SIG-M5 (cell line): Measurements from ENCODE around the gene ZNF169.
"Not testable (repeated sequence)": the region's sequence is repeated elsewhere in the genome, so short reads cannot be mapped to it uniquely, and the experiment has no call there.

ENCODE experiments used
- DNase-seq: peaks from one replicate; lab custom pipeline; 2025; lab: John Stamatoyannopoulos, UW

Gene ZNF169

DNA sequence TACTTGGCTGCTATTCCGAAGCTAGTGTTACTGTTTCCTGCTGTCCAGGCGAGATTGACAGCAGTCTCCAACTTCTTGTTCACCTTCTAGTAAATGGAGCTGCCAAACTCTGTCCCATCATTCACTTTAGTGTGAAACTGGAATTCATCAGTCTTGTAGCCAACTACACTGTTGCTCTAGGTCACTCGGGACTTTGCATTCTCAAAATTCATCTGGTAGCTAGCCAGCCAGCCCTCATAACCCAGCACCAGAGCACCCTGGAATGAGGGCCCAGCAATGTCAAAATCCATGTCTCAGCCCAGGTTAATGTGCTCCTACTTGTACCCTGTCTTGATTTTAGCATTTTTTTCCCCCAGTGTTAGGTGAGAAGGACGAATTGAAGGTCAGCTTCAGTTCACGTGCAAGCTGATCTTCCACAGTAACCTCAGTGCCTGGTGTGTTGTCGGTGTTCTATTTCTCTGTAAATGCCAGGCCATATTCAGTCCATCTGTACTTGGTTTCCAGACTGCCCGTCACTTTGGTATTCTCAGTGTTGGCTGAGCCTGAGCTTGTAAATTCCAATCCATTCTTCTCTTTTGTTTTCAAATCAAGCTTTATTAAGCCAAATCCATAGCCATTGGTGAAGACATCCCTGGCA lies 28.9 kb downstream of the ZNF169 start:
- DNase-seq, result no peak

DNA sequence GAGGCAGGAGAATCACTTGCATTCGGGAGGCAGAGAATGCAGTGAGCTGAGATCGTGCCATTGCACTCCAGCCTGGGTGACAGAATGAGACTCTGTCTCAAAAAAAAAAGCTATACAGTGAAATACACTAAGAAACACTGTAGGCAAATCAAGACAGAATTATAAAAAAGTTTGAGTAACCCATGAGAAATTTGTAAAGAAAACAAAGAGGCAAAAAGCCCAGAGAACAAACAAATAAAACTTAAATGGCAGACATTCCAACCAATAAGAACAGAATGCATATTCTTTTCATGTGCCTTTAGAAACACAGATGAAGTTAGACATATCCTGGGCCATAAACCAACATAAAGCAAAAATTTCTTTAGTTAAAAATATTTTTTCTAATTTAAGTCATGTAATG lies 30.6 kb downstream of the ZNF169 start:
- DNase-seq, result no peak

DNA sequence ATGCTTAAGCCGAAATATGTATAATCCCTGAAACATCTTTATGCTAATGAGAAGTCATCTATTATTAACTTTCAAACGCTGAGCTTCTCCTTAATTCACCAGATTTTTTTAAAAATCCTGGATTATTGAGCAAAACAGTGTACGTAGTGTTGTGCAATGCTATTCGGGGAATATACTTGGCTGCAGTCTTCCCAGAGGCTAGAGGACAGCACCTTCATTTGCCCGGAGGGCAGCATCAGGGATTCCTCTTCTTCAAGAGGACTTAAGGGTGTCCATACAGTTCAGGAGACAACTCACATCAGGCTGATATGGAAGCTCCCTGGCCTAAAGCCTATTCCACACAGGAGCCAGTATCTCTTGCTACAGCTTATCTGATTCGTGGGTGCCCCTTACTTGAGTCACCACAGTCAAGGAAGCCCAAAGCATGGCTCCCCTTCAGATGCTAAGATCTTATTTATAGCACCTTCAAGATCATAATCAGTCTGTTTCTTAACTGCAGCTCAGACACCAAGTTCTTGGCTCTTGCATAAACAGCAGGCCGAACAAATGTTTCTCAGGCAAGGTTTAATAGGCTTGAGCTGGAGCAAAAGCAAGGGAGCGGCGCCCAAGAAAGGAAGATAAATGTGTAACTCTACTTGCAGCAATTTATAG lies 40.0 kb downstream of the ZNF169 start:
- DNase-seq, result peak; percentile 5

DNA sequence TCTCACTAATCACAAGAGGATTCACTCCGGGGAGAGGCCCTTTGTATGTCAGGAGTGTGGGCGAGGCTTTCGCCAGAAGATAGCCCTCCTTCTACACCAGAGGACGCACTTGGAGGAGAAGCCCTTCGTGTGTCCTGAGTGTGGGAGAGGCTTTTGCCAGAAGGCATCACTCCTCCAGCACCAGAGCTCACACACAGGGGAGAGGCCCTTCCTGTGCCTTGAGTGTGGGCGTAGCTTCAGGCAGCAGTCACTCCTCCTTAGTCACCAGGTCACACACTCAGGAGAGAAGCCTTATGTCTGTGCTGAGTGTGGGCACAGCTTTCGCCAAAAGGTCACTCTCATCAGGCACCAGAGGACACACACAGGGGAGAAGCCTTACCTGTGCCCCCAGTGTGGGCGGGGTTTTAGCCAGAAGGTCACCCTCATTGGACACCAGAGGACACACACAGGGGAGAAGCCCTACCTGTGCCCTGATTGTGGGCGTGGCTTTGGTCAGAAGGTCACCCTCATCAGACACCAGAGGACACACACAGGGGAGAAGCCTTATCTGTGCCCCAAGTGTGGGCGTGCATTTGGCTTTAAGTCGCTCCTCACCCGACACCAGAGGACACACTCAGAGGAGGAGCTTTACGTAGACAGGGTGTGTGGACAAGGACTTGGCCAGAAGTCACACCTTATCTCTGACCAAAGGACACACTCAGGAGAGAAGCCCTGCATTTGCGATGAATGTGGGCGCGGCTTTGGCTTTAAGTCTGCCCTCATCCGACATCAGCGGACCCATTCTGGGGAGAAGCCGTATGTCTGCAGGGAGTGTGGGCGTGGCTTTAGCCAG lies 41.6 kb downstream of the ZNF169 start:
- DNase-seq, result no peak

DNA sequence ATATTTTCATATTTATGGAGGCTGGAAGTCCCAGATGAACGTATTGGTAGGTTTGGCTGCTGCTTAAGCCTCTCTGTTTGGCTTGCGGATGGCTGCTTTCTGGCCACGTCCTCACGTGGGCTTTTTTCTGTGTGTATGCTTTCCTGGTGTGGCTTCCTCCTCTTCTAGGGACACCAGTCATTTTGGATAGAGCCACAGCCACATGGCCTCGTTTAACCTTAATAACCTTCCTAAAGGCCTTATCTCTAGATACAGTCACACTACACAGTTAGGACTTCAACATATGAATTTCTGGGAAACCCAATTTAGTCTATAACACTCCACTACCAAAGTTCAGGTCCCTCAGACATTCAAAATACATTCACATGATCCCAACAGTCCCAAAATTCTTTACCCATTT lies 42.5 kb downstream of the ZNF169 start:
- DNase-seq, result no peak

DNA sequence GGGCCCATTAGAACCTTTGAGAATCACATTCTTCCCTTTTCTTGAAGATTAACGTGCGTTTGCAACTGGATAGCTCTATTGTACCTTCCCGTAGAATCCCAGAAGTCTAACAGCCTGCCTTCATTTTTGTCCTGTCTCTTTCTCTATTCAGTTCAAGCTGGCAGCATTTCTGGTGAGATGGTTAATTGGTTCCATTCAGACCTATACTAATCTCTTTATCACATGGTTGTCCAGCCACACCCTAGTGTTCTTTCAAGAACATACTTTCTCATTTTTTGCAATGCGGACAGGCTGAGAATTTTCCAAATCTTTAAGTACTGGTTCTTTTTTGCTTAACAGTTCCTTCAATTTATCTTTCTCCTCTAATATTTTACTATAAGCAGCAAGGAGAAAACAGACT lies 43.3 kb downstream of the ZNF169 start:
- DNase-seq, result no peak

DNA sequence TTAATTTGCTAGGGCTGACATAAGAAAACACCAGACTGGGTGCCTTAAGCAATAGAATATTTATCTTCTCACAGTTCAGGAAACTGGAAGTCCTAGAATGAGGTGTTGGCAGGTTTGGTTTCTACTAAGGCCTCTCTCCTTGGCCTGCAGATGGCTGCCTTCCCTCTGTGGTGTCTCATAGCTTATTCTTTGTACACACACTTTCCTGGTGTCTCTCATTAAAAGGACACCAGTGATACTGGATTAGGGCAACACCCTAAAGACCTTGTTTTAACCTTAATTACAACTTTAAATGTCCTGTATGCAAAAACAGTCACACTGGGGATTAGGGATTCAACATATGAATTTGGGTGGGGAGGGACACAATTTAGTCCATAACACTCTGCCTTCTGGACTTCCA lies 44.2 kb downstream of the ZNF169 start:
- DNase-seq, result no peak

DNA sequence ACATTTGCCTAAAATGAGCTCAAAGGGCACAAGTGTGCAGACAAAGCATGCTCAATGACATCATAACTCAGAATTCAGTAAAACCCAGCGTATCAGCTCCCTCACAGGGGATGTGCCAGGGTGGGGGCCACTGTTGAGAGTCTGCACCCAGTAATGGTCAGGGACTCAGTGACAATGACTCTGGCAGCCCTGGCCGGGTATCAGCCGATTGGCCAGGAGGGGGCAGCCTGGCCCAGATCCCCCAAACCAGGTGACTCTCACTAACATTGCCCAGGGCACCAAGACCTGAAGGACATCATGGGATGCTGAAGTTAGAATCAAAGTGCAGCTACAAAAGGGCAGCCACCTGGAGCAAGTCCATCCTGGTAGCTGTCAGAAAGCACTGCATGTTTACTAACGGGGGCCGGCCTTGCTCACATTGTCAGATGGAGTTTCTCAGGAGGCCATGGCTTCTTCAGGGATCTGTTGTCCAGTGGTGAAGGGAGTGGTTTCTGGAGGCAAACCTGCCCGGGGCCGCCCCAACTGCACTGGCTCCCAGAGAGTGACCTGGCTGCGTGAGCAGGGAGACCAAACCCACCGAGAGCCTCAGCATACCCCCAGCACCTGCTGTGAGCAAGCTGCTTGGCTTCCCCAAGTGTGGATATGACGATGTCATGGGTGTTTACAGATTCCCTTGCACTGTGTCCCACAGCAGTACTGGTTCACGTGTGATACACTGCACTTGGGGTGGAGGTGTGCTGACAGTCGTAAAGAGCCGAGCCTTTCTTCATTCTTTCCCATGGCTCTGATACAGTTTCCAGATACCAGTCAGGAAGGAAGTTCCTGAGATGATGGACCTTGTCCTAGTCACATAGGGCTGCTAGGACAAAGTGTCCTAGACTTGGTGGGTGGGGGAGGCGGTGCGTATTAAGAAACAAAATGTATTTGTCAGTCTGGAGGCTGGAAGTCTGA lies 56.2 kb downstream of the ZNF169 start:
- DNase-seq, result not testable (repeated sequence)

DNA sequence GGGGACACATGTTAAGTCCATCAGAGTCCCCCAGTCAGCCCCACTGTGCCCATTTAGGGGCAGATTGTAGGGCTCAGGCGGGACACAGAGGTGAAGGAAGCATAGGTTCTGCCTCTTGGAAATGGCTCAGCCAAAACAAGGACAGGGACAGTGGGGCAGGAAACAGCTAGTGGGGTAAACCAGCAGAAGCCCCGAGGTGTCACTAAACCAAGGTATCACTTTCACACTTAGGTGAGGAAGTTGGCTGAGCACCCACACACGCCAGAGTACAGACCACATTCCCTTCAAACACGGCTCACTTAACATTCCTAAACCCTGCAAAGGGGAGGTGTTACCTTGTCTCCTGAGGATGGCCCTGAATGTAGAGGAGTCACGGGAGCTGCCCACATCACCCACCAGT lies 57.1 kb downstream of the ZNF169 start:
- not testable (repeated sequence) for DNase-seq

DNA sequence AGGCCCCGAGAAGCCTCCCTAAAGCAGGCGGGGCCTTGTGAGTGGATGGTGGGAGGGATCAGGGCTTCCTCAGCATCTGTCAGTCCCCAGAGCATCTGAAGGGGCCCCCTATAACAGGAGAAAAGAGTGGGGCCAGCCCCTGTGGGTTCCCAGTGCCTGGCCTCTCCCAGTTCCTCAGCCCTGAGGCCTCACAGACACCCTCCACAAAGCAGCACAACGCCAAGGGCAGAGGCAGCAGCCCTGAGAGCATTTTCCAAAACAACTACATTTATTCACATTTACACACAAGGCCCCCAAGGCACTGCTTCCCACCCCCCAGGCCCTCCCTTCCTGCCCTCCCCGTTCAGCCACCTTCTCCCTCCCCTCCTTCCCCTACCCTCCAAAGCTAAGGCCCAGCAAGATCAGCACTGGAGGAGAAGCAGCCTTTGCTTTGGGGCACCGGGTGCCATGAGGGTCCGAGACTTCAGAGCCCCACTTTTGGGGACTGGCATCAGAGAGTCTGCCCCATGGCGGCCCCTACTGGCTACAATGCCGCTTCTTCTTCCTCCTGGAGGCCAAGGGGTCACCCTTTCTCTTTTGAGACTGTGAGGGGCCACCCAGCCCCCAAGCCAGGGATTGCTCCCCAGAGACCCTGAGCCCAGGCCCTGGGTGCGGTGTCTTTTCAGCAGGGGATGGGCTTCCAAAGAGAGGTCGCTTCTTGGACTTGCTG lies 59.0 kb downstream of the ZNF169 start:
- not testable (repeated sequence) for DNase-seq

DNA sequence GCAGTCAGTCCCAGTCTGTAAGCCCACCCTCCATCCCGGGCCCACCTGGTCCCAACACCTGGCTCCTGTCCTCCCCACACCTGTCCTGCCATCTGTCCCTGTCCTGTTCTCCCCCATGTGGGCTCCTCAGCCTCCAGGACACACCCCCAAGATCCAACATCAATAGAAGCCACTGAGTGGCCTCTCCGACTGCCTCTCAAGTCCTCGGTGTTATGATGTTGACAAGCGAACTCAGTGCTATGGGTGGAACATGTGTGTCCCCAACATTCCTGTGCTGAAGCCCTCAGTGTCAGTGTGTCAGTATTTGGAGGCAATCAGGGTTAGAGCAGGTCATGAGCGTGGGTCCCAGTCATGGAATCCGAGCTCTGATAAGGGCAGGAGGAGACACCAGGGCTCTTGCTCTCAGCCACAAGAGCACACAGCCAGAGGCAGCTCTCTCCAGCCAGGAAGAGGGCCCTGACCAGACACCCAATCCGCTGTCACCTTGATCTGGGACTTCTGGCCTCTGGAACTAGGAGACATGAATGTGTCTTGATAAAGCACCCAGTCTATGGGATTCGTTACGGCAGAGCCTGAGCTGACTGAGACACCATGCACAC lies 63.3 kb downstream of the ZNF169 start:
- DNase-seq, result not testable (repeated sequence)

DNA sequence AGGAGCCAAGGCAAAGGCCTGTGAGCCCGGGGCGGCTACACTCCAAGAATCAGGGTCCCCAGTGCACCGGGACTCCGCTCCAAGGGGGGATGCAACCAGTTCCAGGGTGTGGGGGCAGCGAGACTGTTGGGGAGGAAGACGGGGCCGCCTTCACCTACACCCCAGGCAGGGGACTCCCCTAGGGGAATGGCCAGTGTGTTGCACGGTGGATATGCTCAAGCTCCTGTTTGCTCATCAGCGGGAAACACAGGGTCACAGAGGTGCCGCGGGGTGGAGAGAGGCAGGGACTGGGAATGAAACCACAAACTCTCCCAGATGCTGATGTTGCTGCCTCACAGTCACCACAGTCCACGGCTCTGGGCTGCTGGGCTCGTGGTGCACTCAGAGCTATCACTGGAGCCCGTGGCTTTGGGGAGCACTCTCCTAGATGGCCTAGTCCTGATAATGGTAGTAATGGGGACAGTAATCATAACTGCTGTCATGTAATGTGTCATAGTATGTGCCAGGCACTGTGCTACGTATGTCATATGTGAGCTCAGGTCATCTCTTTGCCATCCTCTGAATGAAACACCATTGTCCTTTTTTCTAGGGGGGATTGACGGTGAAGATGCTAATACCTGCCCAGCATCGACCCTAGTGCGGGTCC lies 64.2 kb downstream of the ZNF169 start:
- not testable (repeated sequence) for DNase-seq

DNA sequence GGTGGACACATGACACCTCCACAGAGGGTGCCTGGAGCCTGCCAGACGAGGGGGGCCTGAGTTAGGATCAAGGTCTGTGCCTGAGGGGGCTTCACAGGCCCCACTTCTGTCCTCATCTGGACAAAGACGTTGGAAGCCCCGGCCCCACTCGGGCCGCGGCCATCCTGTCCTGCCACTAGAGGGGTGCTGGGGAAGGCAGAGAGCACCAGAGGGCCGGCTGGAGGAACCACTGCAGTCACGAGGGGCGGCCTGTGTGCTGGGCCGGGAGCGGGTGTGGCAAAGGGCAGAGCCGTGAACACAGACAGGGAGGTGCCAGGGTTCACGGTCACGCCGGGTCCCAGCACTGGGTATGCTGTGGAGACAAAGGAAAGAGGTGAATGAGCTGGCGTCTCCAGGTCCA lies 66.5 kb downstream of the ZNF169 start:
- not testable (repeated sequence) for DNase-seq

DNA sequence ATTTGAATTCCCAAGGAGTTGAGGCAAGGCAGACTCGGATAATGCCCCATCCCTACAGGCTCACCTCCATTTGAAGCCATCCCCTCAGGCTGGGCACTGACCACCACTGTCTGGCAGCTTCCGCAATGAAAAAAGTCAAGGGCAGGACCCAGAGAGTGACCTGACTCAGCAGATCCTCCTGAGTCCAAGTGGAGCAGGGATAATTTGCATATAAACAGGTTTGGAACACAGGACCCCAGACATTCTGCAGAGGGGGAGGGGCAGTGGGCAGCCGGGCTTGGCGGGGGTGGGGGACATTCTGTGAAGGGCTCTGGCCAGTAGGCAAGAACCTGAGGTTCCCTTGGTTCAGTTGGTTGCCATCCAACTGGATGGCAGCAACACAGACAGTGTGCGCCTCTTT lies 69.4 kb downstream of the ZNF169 start, which contains the start of gene NUTM2F:
NUTM2F (minus strand) TSS at position 101 of the 400 bp plus-strand sequence; CDS start at position 80, 21 bp downstream.
- not testable (repeated sequence) for DNase-seq

DNA sequence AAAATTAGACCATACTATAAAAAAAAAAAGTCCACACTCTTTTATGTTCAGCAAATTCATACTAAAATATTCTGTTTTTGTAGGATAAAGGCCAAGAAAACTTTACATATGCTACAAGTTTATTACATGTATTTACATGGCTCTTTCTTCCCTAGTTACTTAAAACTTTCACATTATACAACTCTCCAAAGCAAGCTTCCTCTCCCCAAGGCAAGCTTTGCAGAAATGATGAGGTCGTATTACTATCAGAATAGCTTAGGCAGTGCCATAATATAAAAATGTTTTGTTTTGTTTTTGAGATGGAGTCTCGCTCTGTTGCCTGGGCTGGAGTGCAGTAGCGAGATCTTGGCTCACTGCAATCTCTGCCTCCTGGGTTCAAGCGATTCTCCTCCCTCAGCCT lies 77.3 kb downstream of the ZNF169 start:
- not testable (repeated sequence) for DNase-seq

DNA sequence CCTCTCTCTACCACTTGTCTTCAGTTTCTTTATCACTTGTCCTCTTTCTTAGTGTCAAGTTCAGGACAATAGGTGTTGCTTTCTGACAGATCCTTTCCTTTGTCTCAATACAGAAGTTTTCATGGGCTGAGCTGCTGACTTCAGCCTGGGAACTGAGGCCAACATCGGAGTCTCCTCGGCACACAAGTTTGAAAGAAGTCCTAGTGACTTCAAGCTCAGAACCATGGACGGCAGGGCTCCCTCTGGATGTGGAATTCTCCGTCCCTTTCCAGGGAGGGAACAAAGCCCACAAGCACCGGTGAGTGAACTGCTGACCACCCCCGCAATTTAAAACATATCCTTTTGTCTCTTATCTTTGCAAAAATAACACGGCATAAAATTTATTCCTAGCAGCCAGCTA lies 79.6 kb downstream of the ZNF169 start:
- not testable (repeated sequence) for DNase-seq

DNA sequence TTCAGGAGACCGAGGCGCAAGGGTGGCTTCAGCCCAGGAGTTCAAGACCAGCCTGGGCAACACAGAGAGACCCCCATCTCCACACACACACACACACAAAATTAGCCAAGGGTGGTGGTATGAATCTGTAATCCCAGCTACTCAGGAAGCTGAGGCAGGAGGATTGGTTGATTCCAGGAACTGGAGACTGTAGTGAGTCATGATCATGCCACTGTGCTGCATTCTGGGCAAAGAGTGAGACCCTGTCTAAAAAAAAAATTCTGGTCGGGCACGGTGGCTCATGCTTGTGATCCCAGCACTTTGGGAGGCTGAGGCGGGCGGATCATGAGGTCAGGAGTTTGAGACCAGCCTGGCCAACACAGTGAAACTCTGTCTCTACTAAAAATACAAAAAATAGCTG lies 80.6 kb downstream of the ZNF169 start:
- DNase-seq, result not testable (repeated sequence)

DNA sequence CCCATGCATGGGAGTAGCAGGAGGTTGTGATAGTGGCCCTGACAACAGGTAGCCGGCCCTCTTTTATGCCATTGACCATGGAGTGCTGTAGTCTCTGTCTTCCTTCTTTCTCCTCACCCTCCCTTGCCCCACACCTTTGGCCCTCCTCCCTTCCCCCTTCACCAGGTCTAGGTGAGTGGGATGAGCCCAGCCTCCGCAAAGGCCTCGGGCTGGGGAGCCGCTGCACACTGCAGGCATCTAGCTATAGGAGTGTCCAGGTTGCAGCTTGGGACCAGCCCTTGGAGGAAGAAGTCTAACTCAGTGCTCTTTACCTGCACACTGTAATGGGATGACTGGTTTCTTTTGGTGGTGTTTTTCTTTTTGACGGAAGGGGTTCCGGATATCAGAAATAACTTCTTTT lies 81.7 kb downstream of the ZNF169 start:
- not testable (repeated sequence) for DNase-seq

DNA sequence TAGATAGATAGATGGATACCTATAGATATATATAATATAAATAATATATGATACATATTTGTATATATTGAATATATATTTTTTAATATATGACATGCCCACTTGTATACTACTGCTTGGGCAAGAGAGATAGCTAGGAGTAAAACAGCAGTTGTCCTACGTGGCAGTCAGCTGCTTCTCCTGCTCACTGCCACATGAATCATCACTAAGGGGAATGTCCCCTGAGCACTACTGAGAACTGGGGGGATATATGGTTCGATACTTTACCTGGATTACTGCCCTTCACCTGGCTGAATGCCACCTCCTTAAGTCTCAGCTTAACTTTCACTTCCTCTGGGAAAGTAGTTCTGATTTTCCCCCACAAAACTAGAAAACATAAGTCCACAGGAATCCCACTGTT lies 82.6 kb downstream of the ZNF169 start:
- not testable (repeated sequence) for DNase-seq

DNA sequence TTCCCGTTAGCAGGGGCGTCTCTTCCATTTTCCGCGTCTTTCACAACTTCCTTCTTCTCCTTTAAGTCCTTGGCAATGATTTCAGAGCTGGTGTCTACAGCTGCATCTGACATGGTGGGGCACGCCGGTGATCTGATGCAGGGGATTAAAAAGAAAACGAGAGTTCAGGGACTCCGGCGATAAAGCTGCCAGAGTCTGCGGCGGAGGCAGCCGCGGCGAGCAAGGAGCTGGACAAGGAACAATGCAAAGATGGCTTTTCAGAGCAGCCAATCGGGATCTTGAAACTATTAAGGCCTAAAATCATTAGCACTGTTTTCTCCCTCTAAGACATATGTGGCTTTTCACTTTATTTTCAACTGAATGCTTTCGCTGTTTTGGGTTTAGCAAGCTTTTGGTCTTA lies 88.4 kb downstream of the ZNF169 start:
- not testable (repeated sequence) for DNase-seq
